NCI-H2227 (cell line): Measurements from ENCODE around the gene TOM1.

Experiments
- DNase-seq: peaks from one replicate; lab custom pipeline; 2025; ENCODE audit not compliant: unreplicated experiment; lab: John Stamatoyannopoulos, UW

The TOM1 gene

DNA sequence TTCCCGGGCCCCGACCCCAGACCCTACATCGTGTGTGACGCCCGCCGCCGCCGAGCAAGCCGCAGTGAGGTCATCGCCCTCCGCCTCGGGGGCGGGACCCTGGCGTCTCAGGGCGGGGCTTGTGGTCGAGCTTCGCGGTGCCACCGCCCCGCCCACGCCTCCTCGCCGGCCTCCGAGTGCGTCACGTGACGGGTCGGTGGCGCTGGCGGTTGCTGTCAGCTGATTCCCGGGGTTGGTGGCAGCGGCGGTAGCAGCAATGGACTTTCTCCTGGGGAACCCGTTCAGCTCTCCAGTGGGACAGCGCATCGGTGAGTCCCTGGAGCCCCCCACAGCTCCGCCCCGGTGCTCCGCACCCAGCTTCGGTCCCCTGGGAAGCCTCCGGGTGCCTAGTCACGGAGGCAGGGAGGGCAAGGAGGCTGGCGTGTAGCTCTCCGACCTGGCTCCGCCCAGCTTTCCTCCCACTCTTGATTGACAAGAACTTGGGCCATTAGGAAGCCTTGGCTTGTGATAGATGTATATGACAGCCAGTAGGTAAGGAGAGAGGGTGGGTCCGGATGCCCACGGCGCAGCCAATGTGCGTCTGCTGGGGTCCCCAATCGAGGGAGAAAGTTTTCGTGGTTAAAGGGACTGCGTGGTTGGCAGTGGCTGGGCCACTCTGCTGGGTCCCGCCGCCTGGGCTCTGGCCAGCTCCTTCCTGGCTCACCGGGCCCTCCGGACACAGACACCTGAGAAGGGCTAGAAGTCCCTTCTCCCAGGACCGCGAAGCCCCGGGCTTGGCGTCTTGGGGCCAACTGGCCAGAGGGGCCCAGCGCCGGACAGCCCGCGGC, at the start of gene TOM1:
TSS of gene TOM1 (plus strand) at position 222 of the 827 bp plus-strand sequence. CDS start at position 257, 35 bp downstream.
- peak; percentile 95 for DNase-seq

DNA sequence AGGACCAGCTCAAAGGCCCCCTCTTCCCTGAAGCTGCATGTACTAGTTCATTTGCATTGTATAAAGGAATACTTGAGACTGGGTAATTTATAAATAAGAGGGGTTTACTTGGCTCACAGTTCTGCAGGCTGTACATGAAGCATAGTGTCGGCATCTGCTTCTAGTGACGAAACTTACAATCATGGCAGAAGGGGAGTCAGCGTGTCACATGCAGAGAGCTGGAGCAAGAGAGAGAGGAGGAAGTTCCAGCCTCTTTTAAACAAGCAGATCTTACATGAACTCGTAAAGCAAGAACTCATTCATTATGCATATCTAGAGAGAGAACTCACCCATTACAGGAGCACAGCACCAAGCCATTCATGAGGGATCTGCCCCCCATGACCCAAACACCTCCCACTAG, 49.5 kb upstream of the TOM1 start:
- no peak for DNase-seq

- no peak for DNase-seq
Measured at GRCh38 chr22:35253946-35254345, 45.7 kb upstream of the TOM1 start.

- no peak for DNase-seq
Measured at GRCh38 chr22:35257002-35257320, 42.7 kb upstream of the TOM1 start.

DNA sequence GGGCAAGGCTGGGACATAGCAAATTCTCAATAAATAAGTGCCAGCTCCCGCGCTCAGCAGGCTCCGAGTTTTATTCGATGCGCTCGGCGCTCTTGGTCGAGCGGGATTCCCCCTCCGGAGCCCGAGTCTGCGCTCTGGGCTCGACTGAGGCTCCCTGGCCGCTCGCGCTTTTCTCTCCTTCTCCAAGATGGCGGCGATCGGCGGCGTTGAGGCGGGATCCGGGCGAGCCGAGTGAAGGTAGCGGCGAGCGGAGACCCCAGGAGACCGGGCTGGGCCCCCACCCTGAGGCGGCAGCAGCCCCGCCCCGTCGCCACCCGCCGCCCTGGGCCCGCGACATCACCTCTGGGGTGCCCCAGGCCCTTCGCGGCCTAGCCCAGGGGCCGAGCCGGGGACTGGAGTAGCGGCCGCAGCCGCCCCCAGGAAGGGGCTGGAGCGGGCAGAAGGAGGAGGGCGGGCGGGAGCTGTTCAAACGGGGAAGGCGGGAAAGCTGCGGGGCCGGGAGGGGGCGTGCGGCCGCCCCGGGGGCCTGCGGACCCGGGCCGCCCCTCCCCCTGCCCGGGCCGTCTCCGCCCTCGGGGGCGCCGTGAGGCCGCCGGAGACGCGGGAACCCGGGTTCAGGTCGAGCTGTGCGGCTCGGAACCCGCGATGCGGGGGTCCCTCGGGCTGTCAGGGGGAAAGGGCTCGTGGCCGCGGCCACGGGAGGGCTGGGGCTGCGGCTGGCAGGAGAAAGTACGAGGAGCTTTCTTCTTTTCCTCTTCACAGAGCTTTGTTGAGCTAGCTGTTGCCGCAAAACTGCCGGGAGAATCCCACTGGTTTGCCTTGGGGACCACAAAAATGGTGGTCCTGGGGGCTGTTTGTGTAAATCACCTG, 42.1 kb upstream of the TOM1 start, which contains the start of gene HMGXB4:
TSS of gene HMGXB4 (plus strand) at position 173 of the 870 bp plus-strand sequence. CDS start 4,898 bp downstream, outside the sequence.
- DNase-seq = peak; percentile 90

GRCh38 chr22:35258191-35258988, 41.3 kb upstream of the TOM1 start:
- DNase-seq = peak; percentile 30

DNA sequence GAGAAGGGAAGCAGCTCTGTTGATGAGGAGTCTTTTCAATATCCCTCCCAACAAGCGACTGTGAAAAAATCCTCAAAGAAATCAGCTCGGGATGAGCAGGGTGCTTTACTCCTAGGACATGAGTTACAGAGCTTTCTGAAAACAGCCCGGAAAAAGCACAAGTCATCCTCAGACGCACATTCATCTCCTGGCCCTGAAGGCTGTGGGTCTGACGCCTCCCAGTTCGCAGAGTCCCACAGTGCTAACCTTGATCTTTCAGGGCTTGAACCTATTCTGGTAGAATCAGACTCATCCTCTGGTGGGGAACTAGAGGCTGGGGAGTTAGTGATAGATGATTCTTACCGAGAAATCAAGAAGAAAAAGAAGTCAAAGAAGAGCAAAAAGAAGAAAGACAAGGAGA, 34.7 kb upstream of the TOM1 start:
- no peak for DNase-seq

- DNase-seq = no peak
Measured at GRCh38 chr22:35266277-35266676, 33.4 kb upstream of the TOM1 start.

GRCh38 chr22:35269630-35270029, 30.1 kb upstream of the TOM1 start:
- no peak for DNase-seq

GRCh38 chr22:35274154-35274871, 25.4 kb upstream of the TOM1 start:
- no peak for DNase-seq

DNA sequence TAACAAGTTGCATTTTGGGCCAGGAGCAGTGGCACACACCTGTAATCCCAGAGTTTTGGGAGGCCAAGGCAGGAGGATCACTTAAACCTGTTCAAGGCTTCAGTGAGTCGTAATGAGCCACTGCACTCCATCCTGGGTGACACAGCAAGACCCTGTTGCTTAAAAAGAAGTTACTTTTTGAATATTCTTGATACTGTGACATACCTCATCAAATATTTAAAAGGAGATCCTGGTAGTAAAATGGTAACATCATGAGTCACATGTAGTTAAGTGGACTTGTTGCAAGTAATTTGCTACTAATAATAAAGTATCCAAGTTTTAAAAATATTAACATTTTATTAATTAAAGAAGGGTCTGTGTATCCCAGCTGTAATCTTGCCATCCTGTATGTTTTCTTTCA, 24.1 kb upstream of the TOM1 start:
- no peak for DNase-seq

DNA sequence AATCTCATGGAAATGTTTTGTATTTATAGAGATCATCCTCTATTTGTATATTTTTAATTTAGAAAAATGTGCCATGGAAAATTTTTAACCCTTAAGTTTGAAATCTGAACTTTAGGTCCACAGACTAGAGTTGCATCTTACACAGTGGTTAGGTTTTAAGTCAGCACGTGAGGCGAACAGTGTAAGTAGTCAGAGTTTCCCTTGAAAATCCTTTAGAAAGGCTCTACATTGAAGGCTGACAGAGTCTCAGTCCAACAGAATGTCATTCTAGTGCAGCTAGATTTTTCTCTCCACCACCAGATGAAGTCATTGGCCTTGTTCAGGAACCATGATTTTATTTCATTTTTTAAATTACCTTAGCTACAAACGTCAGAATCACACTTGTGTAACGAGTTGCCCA, 23.7 kb upstream of the TOM1 start:
- no peak for DNase-seq

GRCh38 chr22:35288116-35288515, 11.6 kb upstream of the TOM1 start:
- no peak for DNase-seq

- no peak for DNase-seq
Measured at GRCh38 chr22:35292786-35293185, 6.9 kb upstream of the TOM1 start.

GRCh38 chr22:35296051-35296450, 3.6 kb upstream of the TOM1 start:
- DNase-seq = no peak

DNA sequence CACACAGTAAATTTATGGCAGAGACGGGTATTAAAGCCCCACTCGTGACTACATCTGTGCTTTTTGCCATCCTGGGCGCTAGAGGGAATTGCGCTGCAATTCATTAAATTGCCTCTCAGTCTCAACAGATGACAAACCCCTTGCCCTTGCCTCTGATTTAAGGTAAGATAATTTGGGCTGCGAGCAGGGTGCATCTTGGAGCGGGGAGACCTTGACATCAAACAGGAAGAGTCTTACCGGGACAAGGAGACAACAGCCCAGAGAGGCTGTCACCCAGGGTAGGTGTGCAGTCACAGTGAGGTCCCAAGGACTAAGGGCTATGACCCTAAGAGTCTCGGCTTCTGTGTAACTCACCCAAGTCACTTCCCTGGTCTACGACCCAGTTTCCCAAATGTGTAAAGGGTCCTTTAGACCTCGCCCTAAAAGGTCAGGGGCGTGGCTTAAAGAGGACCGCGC, 449 bp upstream of the TOM1 start:
- DNase-seq = peak; percentile 52

GRCh38 chr22:35301372-35301874, 1.7 kb downstream of the TOM1 start:
- DNase-seq = no peak

- no peak for DNase-seq
Measured at GRCh38 chr22:35303029-35303624, 3.4 kb downstream of the TOM1 start.

GRCh38 chr22:35305525-35306070, 5.9 kb downstream of the TOM1 start:
- no peak for DNase-seq
